NCI-H1105 (cell line): ENCODE results near the gene DDR2.
"Not testable (repeated sequence)": the region's sequence is repeated elsewhere in the genome, so short reads cannot be mapped to it uniquely, and the experiment has no call there.

Source experiments
- DNase-seq: peaks from one replicate; lab custom pipeline; 2025; lab: John Stamatoyannopoulos, UW

DDR2 gene

GRCh38 chr1:162779043-162779442, 146.8 kb downstream of the DDR2 start:
- DNase-seq, result no peak

DNA sequence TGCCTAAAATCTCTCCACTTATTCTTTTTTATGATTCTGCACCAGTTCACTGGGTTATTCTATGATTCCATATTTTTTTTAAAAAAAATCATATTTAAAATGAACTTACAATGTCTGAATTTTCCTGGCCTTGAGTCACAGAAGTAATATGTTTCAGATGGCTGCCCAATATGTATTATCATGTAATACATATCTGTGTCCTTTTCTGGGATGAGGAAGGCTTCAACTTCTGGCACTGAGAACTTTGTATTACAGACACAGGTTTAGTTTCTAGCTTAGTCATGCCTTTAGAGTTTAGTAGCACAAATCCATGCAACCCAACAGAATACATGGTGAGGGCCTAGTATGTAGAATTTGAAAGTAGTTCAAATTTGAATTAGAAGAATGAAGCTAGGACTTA, 150.4 kb downstream of the DDR2 start:
- DNase-seq, result no peak

DNA sequence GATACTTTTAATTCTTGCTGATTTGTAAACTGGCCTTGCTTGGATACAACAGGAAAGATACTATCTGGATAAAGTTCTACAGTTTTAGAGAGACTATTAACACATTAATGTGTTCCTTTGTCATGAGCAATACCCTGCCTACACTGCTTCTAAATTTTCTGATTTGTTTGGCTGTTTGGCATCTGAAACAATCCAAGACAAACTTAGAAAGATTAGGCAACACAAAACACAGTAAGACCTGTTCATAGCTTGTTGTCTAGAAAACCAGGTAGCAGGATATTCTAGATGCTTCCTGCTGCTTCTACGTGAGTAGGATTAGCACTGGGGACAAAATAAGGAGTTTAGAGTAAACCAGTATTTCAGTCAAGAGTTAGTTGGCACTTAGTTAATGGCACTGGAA, 152.7 kb downstream of the DDR2 start:
- DNase-seq, result not testable (repeated sequence)

GRCh38 chr1:162788783-162789182, 156.5 kb downstream of the DDR2 start:
- DNase-seq, result peak; percentile 20

- DNase-seq, result peak; percentile 86
Observed at GRCh38 chr1:162790303-162790984, 158.2 kb downstream of the DDR2 start, which contains the start of gene HSD17B7. TSS of gene HSD17B7 (plus strand) at chr1:162790702. CDS start at chr1:162790801, 99 bp downstream.

DNA sequence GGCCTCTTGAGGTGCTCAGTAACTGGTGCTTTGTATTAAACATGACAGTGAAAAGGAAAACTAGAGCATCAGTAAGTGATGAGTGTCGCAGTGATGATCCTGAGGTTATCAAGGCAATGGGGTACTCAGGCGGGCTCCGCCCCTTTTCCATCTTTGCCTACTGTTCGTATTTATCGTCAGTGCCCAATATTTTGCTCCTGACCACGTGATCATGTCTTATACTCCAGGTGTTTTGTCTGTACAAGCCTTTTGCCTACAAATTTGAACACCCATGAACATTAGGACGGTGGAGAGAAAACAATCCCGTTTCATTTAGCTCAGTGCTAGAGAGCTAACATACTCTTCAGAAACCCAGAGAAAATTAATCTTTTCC, 158.7 kb downstream of the DDR2 start:
- DNase-seq, result peak; percentile 73

- not testable (repeated sequence) for DNase-seq
Observed at GRCh38 chr1:162794284-162794683, 162.0 kb downstream of the DDR2 start.

DNA sequence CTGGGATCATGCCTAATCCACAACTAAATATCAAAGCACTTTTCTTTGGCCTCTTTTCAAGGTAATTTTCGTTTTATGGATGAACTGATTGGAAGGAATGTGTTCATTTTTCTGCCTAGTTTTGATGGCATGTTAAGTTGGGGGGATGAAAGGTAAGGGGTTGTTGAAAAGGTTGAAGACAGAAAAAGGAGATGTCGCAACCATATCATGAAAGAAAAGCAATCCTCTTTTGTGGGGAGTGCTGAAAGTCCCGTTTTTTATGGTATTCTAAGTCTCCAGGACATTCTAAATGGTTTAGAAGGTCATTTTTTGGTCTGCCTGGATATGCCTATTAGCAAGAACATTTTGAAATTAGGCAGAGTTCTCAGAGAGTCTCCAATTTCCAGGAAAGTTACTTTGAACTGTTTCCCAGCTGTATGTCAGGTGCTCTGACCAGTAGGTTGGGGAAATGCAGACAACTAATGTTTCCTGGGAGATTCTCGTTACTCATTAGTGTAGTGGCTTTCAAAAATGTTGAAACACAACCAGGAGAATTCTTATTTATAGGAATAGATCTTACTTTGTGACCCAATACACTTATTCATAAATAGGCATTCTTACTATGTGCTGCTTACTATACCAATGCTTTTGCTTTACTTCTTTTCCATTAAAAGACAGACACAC, 164.5 kb downstream of the DDR2 start:
- not testable (repeated sequence) for DNase-seq

GRCh38 chr1:162799995-162800830, 167.9 kb downstream of the DDR2 start:
- peak; percentile 38 for DNase-seq

GRCh38 chr1:162807503-162807902, 175.2 kb downstream of the DDR2 start:
- not testable (repeated sequence) for DNase-seq

GRCh38 chr1:162812357-162812756, 180.1 kb downstream of the DDR2 start:
- DNase-seq, result not testable (repeated sequence)

- not testable (repeated sequence) for DNase-seq
Observed at GRCh38 chr1:162818136-162818535, 185.9 kb downstream of the DDR2 start.

GRCh38 chr1:162818666-162819065, 186.4 kb downstream of the DDR2 start:
- not testable (repeated sequence) for DNase-seq

DNA sequence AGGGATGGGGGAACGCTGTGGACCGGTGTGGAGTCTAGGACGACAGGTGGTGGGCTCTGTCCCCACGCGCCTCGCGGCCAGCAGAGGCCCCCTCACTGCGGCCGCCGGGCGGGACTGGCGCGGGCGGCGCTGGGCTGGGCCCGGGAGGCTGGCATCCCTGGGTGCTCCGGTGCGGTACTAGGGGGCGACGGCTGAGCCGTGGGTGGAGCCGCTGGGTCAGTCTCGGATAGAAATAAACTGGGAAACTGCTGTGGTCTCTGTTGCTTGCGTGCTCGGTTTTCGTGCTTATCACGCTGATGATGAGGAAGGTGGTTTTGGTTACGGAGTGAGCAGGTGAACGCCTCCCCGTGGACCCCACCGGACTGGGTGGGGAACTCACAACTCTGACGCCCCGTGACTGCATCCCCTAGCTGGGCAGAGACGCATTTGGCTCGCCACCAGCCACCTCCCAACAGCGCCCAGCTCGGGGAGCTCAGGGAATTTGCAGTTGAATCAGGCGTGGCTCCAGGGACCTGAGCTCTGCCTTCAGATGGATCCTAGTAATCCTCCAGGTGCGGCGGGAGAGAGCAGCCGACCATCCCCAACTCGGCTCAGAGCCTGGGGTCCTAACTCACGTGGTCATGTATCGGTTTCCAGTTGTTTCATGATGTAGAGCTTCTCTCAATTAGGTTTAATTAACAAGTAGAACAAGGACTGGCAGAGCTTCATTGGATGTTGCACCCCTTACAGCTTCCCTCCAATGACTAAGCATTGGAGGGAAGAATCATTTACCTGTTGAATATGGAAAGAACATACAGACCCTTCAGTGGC, 190.3 kb downstream of the DDR2 start:
- DNase-seq, result peak; percentile 66

- DNase-seq, result no peak
Observed at GRCh38 chr1:162823231-162823630, 191.0 kb downstream of the DDR2 start.

- DNase-seq, result no peak
Observed at GRCh38 chr1:162823771-162824525, 191.7 kb downstream of the DDR2 start.

DNA sequence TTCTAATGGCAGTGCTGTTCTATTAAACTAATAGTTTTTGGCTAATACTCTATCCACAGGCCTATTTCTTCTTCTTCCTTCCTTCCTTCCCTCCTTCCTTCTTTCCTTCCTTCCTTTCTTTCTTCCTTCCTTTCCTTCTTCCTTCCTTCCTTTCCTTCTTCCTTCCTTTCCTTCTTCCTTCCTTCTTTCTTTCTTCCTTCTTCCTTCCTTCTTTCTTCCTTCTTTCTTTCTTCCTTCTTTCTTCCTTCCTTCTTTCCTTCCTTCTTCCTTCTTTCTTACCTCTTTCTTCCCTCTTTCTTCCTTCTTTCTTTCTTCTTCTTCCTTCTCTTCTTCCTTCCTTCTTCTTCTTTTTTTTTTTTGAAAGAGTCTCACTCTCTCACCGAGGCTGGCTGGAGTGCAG, 197.0 kb downstream of the DDR2 start:
- no peak for DNase-seq

GRCh38 chr1:162832470-162832869, 200.2 kb downstream of the DDR2 start:
- DNase-seq, result no peak

DNA sequence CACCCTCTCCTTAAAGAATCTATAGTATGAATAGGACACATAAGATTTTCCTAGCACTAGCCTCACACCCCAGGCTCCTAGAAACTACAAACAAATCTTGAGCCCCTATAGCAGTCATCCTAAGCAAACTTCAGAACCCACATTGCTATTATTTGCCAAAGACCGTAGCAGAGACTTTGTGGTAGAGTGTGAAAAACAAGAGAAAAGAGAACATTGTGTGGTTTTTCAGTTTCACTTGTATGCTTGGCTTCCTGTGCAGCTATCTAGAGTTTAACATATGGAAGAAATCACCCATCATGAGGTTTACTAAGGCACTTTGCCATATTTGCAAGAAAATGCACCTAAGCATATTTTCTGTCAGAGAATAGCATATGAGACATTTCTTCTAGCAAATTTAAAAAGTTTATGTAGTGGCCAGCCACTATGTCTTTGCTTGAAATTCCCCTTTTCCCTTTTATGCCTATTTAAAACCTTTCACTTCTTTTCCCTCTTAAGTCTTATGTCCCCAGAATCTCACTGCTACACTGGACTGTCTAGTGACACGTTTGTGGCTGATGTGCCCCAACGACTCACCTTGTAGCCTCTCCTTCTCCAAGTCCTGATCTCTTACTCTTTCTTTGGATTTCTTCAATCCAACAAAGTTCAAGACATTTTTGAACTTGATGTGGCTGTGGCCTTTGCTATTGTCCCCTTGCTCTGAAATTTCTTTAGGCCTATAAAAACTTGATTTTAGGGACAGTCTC, 203.1 kb downstream of the DDR2 start:
- DNase-seq, result no peak
